T-helper 2 cell (primary cell): ENCODE measurements around the gene NFRKB.
A peak's percentile ranks its signal among the peaks of the same experiment; 100 is the strongest.
"Not testable (repeated sequence)": the region's sequence is repeated elsewhere in the genome, so short reads cannot be mapped to it uniquely, and the experiment has no call there.

Experiments
- DNase-seq, 5 experiments: peaks; one replicate each; pipeline versions ENCODE4 v3.0.0 to v3.0.0-alpha.2; 2012 to 2022

The NFRKB gene

GRCh38 chr11:129888451-129888850 is 6.9 kb downstream of the NFRKB start:
- peak in 2 of 5 experiments; percentile 7 to 63 for DNase-seq

DNA sequence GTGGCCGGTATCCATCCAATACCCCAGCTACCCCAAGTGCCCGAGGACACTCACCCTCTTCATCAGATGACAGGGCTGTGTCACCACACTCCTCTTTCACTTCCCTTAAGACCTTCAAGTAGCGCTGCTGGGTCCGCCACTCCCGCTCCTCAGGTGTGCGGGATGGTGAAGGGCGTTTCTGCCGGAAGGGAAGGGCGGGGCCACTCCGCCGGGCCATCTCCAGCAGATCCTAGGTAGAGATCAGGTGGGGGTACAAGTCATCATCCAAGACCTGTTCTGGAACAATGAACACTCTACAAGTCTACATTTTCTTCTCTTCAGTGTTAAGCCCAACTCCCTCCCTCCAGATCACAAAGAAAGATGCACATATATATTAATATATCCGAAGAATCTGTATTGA is 10.0 kb downstream of the NFRKB start:
- DNase-seq: no peak

- DNase-seq: no peak
These were observed 10.8 kb downstream of the NFRKB start for GRCh38 chr11:129884581-129884980.

GRCh38 chr11:129881570-129882170 is 13.7 kb downstream of the NFRKB start:
- DNase-seq: peak in 3 of 5 experiments; percentile 10 to 33 (median 19)

- no peak for DNase-seq
These were observed 15.1 kb downstream of the NFRKB start for GRCh38 chr11:129880311-129880710.

DNA sequence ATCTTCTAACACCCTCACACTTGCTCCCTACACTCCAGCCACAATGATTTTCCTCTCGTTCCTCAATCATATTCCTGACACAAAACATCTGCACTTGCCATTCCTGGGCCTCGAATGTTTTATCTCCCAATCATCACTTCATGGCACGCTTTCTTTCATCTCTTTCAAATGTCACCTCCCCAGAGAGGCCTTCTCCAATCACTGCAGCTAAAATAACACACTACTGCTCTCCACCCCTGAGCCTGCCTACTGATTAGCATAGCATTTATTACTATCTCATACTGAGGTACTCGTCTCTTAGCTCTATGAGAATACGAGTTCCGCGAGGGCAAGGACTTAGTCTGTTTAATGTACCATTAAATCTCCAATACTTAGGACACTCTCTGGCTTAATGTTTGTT is 23.5 kb downstream of the NFRKB start:
- DNase-seq: no peak

- not testable (repeated sequence) for DNase-seq
These were observed 26.8 kb downstream of the NFRKB start for GRCh38 chr11:129868626-129869025.

GRCh38 chr11:129866311-129866710 is 29.1 kb downstream of the NFRKB start:
- no peak for DNase-seq

DNA sequence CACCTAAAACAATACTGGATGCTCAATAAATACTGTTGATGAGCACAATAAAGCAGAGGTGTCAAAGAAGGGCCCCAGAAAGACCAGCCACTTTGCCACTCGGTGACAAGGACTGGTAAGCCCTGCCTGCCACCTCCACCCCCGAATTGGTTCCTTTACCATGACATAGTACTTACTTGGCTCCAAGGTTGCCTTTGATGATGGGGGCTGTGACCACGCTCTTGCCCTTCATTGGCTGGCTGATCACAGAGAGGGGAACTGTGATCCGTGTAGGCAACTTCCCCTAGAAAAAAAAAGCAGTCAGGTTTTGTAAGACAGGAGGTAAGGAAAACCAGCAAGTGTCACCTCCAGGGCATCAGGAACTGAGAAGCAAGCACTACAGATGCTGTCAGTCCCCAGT is 29.7 kb downstream of the NFRKB start:
- DNase-seq: no peak

GRCh38 chr11:129864811-129865210 is 30.6 kb downstream of the NFRKB start:
- no peak for DNase-seq

- DNase-seq: no peak
These were observed 33.5 kb downstream of the NFRKB start for GRCh38 chr11:129861702-129862522.

DNA sequence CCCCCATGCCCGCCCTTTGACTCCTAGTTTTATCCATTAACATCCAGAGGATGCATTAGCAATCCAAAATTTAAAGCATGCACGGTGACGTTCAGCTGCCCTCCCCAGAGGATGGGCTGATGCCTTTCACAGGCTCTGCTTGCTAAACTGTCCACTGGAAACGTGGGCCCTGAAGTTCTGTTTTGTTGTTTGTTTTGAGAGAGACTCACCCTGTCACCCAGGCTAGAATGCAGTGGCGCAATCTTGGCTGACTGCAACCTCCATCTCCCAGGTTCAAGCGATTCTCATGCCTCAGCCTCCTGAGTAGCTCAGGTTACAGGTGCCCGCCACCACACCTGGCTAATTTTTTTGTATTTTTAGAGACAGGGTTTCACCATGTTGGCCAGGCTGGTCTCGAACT is 39.3 kb downstream of the NFRKB start:
- no peak for DNase-seq

DNA sequence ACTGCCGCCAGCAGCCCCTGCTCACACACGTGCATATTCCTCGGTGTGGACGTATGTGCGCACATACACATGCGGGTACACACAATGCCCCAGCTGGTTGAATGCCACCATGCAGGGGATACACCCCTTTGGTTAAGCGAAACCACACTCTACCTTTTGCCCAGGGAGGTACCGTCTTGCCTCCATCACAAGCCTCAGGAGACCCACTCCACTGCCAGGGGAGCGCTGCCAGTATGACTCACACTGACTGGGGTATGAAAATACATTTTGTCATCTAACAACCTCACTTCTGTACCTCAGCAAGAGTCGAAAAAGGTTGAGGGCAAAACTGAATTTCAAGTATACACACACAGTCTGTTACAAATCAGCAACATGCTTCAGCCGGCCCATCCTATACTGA is 40.3 kb downstream of the NFRKB start:
- peak in 1 of 5 experiments; percentile 30 for DNase-seq

DNA sequence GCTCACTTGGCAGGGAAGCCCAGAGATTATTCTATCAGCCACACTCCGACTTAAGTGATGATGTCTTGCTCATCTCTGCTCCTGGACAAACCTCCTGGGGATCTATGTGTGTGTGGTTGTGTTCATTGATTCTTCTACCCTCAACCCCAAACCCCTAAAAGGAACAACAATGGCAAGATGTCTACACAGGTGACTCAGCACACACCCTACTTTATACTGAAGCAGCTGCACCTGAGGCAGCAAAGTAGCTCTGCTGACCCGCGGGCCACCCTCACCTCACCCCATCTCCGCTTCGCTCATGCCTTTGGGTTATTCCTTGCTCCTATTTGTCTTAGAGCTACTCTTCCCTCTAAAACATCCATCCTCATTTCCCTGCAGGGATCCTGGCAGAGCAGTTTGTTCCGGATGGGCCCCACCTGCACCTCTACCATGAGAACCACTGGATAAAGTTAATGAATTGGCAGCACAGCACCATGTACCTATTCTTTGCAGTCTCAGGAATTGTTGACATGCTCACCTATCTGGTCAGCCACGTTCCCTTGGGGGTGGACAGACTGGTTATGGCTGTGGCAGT is 41.1 kb downstream of the NFRKB start:
- no peak for DNase-seq

- peak in 3 of 5 experiments; percentile 51 to 95 (median 58) for DNase-seq
These were observed 41.7 kb downstream of the NFRKB start for GRCh38 chr11:129853518-129854231.

GRCh38 chr11:129852125-129852740 is 43.1 kb downstream of the NFRKB start:
- no peak for DNase-seq

DNA sequence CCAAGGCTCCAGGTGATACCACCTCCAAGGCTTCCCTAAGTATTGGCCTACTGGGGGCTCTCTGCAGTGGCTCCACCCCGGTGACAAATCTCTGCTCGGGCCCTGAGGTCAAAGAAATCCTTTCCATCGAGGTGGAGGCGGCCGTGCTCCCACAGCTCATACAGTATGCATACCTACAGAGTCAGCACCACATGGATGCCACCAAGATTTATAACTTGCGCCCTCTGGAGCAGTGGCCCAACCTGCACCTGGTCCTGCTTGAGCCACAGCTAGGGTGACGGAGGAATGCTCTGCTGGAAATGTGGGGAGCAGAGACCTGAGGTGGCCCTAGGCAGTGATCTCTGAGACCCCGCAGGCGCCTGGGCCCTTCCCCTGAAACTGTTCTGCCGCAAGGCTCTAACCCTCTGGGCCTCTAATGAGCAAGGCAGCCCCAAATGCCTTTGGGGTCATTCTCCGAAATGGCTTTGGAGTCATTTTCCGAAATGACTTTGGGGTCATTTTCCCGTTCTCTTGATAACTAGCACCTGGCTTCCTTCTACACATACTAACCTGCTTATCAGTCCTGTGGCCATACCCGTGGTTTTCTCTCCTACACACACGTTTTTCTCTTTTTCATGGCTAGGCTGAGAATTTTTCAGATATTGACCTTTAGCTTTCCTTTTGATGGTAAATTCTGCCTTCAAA is 45.8 kb downstream of the NFRKB start:
- no peak for DNase-seq

GRCh38 chr11:129847361-129847760 is 48.0 kb downstream of the NFRKB start:
- not testable (repeated sequence) for DNase-seq

GRCh38 chr11:129846508-129847335 is 48.7 kb downstream of the NFRKB start:
- peak in 1 of 5 experiments; percentile 96 for DNase-seq
